ENCODE measurements around the gene CLDN8. TPM values are rescaled to one million over a fixed set of nuclear protein-coding genes. Genes with fewer than 3 reads are reported as not detected.

CLDN8 gene
- total RNA-seq, 6 experiments from 2014 or later = not detected

GRCh38 chr21:30223596-30223995, 7.7 kb upstream of the CLDN8 start:
- no peak for ATAC-seq
- intact Hi-C loops (cut with DNase I) = no loop called here
- TF ChIP-seq POLR2A (IDR thresholded peaks at IDR 0.05) (no peak), CTCF (IDR thresholded peaks at IDR 0.05) (no peak)
- Histone ChIP-seq H3K36me3 (no peaks in the 10 kb centered on the region), H3K4me1 (no peaks in the 10 kb centered on the region), H3K4me3 (no peak overlapping the region), H3K27me3 (no peaks in the 10 kb centered on the region), H3K9me3 (no peaks in the 10 kb centered on the region), H3K27ac (no peak overlapping the region)
- WGBS (ENCODE audit: insufficient coverage, low coverage, low lambda C conversion rate, missing lambda C conversion rate) = 25% methylated on average over 2 of the region's 2 CpGs
- no peak for DNase-seq

- Histone ChIP-seq H3K27ac (no peak overlapping the region), H3K4me1 (no peaks in the 10 kb centered on the region), H3K9me3 (no peaks in the 10 kb centered on the region), H3K4me3 (no peak overlapping the region), H3K36me3 (no peaks in the 10 kb centered on the region), H3K27me3 (no peaks in the 10 kb centered on the region)
- TF ChIP-seq POLR2A (IDR thresholded peaks at IDR 0.05) (no peak), CTCF (IDR thresholded peaks at IDR 0.05) (no peak)
- ATAC-seq (no peak), DNase-seq (no peak)
- intact Hi-C loops (cut with DNase I) = no loop called here
Measured at GRCh38 chr21:30222724-30223123, 6.8 kb upstream of the CLDN8 start.

GRCh38 chr21:30211071-30211470, 4.8 kb downstream of the CLDN8 start:
- Histone ChIP-seq H3K27ac (no peak overlapping the region), H3K4me3 (no peak overlapping the region), H3K9me3 (no peaks in the 10 kb centered on the region), H3K4me1 (no peaks in the 10 kb centered on the region), H3K36me3 (no peaks in the 10 kb centered on the region), H3K27me3 (no peaks in the 10 kb centered on the region)
- DNase-seq (no peak), ATAC-seq (no peak)
- no peak for TF ChIP-seq CTCF (IDR thresholded peaks at IDR 0.05)
- no peak for TF ChIP-seq POLR2A (IDR thresholded peaks at IDR 0.05)
- WGBS (ENCODE audit: insufficient coverage, low coverage, low lambda C conversion rate, missing lambda C conversion rate) = 0% methylated on average over 1 of the region's 1 CpG
- intact Hi-C loops (cut with DNase I) = no loop called here

GRCh38 chr21:30209601-30210000, 6.3 kb downstream of the CLDN8 start:
- Histone ChIP-seq H3K4me3 (no peak overlapping the region), H3K27me3 (no peaks in the 10 kb centered on the region), H3K9me3 (no peaks in the 10 kb centered on the region), H3K27ac (no peak overlapping the region), H3K36me3 (no peaks in the 10 kb centered on the region), H3K4me1 (no peaks in the 10 kb centered on the region)
- ATAC-seq = no peak
- WGBS (ENCODE audit: insufficient coverage, low coverage, low lambda C conversion rate, missing lambda C conversion rate) = 57% methylated on average over 5 of the region's 5 CpGs
- no peak for TF ChIP-seq POLR2A (IDR thresholded peaks at IDR 0.05)
- TF ChIP-seq CTCF (IDR thresholded peaks at IDR 0.05) = no peak
- intact Hi-C loops (cut with DNase I) = no loop called here
- no peak for DNase-seq

GRCh38 chr21:30207252-30207579, 8.7 kb downstream of the CLDN8 start:
- H3K36me3 ChIP-seq = no peaks in the 10 kb centered on the region
- WGBS (ENCODE audit: insufficient coverage, low coverage, low lambda C conversion rate, missing lambda C conversion rate) = 45% methylated on average over 1 of the region's 1 CpG
- TF ChIP-seq CTCF (IDR thresholded peaks at IDR 0.05) (no peak), POLR2A (IDR thresholded peaks at IDR 0.05) (no peak)
- no peak overlapping the region for H3K4me3 ChIP-seq
- no peaks in the 10 kb centered on the region for H3K27me3 ChIP-seq
- intact Hi-C loops (cut with DNase I) = no loop called here
- H3K9me3 ChIP-seq = no peaks in the 10 kb centered on the region
- DNase-seq (no peak), ATAC-seq (no peak)
- no peaks in the 10 kb centered on the region for H3K4me1 ChIP-seq
- no peak overlapping the region for H3K27ac ChIP-seq

Measured in right lobe of liver (tissue), 6 donors.